ENCODE measurements around the gene LBX2. TPM values are rescaled to one million over a fixed set of nuclear protein-coding genes. Genes with fewer than 3 reads are reported as not detected.

LBX2 gene
- total and polyA plus RNA-seq, 4 donors: 0.63 to 1.9 (median 1.1) TPM

DNA sequence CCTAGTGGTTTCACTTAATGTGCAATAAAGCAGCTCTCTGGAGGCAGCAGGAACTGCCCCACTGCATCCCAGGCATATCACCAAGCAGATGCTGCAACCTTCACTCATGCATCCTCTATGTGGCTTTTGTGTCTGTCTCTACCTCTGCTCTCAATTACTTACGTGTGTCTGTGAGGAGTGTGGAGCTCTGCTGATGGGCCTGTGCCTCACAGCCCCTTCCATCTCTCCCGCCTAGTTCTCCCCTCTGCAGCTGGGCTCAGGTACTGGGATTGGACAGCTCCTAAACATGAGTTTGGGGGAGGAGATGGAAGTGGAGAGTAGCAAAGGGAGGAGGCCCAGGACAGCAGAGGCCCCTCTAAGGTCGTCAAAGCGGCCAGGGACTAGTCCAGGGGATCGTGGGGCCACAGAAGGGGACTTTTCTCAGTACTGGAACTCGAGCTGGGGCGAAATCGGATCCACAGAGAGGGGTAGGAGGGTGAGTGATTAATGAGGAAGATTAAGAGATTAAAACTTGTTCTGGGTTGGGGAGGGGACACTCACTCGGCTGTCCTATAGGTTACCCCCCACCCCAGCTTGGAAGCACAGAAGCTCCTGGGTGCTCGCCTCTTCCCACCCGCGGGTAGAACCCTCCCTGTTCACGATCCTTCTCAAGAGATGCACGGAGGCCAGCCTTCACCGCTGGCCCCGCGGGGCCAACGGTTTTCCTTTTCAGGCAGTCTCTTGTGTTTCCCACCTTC is 2.1 kb upstream of the LBX2 start:
- H3K4me3 ChIP-seq: no peak overlapping the region
- H3K4me1 ChIP-seq (ENCODE audit: control insufficient read depth in 5 of 5, insufficient read depth in 5 of 5, low read length in 5 of 5): peaks cover 1 to 39% (median 14%) of the 10 kb centered on the region in 5 donors
- peaks cover 0 to 14% (median 7%) of the 10 kb centered on the region in 4 donors for H3K36me3 ChIP-seq (ENCODE audit: control insufficient read depth in 4 of 4, insufficient read depth in 4 of 4, low read length in 4 of 4)
- H3K9ac ChIP-seq (ENCODE audit: insufficient read depth in 1 of 2, low read length in 2 of 2): no peak overlapping the region
- H3K27me3 ChIP-seq (ENCODE audit: control insufficient read depth in 3 of 3, insufficient read depth in 3 of 3, low read length in 2 of 3): peaks cover 0 to 84% (median 78%) of the 10 kb centered on the region in 3 donors
- ATAC-seq (ENCODE audit: insufficient read depth, low FRiP score): no peak
- 76 to 83% methylated on average over 18 of the region's 18 CpGs for WGBS, 2 donors
- peaks cover 0 to 2% (median 0%) of the 10 kb centered on the region in 4 donors for H3K9me3 ChIP-seq (ENCODE audit: control insufficient read depth in 4 of 4, insufficient read depth in 3 of 4, low read length in 3 of 4)
- TF ChIP-seq, protein P1, sequence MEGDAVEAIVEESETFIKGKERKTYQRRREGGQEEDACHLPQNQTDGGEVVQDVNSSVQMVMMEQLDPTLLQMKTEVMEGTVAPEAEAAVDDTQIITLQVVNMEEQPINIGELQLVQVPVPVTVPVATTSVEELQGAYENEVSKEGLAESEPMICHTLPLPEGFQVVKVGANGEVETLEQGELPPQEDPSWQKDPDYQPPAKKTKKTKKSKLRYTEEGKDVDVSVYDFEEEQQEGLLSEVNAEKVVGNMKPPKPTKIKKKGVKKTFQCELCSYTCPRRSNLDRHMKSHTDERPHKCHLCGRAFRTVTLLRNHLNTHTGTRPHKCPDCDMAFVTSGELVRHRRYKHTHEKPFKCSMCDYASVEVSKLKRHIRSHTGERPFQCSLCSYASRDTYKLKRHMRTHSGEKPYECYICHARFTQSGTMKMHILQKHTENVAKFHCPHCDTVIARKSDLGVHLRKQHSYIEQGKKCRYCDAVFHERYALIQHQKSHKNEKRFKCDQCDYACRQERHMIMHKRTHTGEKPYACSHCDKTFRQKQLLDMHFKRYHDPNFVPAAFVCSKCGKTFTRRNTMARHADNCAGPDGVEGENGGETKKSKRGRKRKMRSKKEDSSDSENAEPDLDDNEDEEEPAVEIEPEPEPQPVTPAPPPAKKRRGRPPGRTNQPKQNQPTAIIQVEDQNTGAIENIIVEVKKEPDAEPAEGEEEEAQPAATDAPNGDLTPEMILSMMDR (IDR thresholded peaks at IDR 0.05; ENCODE audit: control extremely low read depth, extremely low read depth): no peak
- no peak overlapping the region for H3K27ac ChIP-seq (ENCODE audit: low read depth in 1 of 2, low read length in 1 of 2)
- DNase-seq: no peak

DNA sequence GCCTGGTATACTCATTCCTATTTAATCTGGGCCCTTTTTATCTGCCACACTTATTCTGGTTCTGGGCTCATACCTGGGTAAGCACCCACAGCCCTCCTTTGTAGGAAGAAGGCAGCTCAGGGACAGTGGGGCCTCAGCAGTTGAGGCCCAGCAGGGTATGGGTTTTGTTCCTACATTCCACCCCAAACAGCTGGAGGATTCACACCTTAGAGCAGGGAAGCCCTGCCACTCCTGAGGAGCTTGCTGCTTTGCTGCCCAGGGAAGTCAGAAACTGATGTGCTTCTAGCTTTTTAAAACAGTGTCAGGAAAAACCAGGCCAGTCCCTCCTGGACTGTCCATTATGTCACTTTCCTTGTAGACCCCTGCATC is 1.2 kb upstream of the LBX2 start:
- TF ChIP-seq, protein P1 (IDR thresholded peaks at IDR 0.05; ENCODE audit: control extremely low read depth, extremely low read depth): no peak

DNA sequence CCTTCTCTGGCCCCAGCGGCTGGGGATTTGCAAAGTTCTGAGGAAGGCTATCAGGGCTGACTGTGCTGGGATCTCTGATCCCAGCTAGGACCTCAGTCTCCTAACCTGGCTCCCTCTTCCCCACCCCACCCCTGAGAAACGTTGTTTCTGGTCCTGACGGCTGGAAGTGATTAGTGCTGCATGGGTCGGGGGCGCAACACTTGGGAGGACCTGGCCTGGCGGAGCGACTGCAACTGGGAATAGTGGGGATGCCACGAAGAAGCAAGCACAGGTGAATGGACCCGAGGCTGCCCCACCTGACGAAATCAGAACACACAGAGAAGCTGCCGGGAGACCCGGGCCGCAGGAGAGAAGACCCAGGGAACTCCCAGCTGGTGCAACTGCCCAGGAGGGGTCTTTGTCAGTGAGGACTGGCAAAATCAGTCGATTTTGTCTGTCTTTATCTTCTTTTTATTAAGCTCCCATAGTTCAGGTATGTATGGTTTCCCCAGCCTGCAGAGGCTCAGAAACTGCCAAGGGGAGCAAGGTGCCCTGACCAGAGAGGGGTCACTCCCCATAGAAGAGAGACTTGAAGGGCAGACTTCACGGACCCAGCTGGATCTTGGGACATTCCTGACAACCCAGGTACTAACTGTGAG is 656 bp upstream of the LBX2 start:
- Histone ChIP-seq H3K27me3 (ENCODE audit: control insufficient read depth in 3 of 3, insufficient read depth in 3 of 3, low read length in 2 of 3) (peaks cover 0 to 86% (median 69%) of the 10 kb centered on the region in 3 donors), H3K9me3 (ENCODE audit: control insufficient read depth in 4 of 4, insufficient read depth in 3 of 4, low read length in 3 of 4) (peaks cover 0 to 2% (median 0%) of the 10 kb centered on the region in 4 donors), H3K4me1 (ENCODE audit: control insufficient read depth in 5 of 5, insufficient read depth in 5 of 5, low read length in 5 of 5) (peaks cover 0 to 35% (median 14%) of the 10 kb centered on the region in 5 donors), H3K9ac (ENCODE audit: insufficient read depth in 1 of 2, low read length in 2 of 2) (no peak overlapping the region), H3K27ac (ENCODE audit: low read depth in 1 of 2, low read length in 1 of 2) (no peak overlapping the region), H3K36me3 (ENCODE audit: control insufficient read depth in 4 of 4, insufficient read depth in 4 of 4, low read length in 4 of 4) (peaks cover 0 to 3% (median 0%) of the 10 kb centered on the region in 4 donors), H3K4me3 (no peak overlapping the region)
- ATAC-seq (ENCODE audit: insufficient read depth, low FRiP score) (no peak), DNase-seq (no peak)
- TF ChIP-seq, protein P1 (IDR thresholded peaks at IDR 0.05; ENCODE audit: control extremely low read depth, extremely low read depth): no peak
- WGBS, 2 donors: 45 to 62% methylated on average over 15 of the region's 15 CpGs

More for the DNA sequence above, 1.2 kb upstream of the LBX2 start:
- Histone ChIP-seq H3K36me3 (ENCODE audit: control insufficient read depth in 4 of 4, insufficient read depth in 4 of 4, low read length in 4 of 4) (peaks cover 0 to 8% (median 4%) of the 10 kb centered on the region in 4 donors), H3K27ac (ENCODE audit: low read depth in 1 of 2, low read length in 1 of 2) (no peak overlapping the region), H3K27me3 (ENCODE audit: control insufficient read depth in 3 of 3, insufficient read depth in 3 of 3, low read length in 2 of 3) (peaks cover 0 to 90% (median 74%) of the 10 kb centered on the region in 3 donors), H3K9ac (ENCODE audit: insufficient read depth in 1 of 2, low read length in 2 of 2) (no peak overlapping the region), H3K4me3 (no peak overlapping the region), H3K9me3 (ENCODE audit: control insufficient read depth in 4 of 4, insufficient read depth in 3 of 4, low read length in 3 of 4) (peaks cover 0 to 2% (median 0%) of the 10 kb centered on the region in 4 donors), H3K4me1 (ENCODE audit: control insufficient read depth in 5 of 5, insufficient read depth in 5 of 5, low read length in 5 of 5) (peaks cover 0 to 35% (median 14%) of the 10 kb centered on the region in 5 donors)
- ATAC-seq (ENCODE audit: insufficient read depth, low FRiP score) (no peak), DNase-seq (no peak)

All from lung (tissue), 12 donors.